Smooth muscle cell (in vitro differentiated cells): ENCODE measurements around the gene CCR6. TPM values are rescaled to one million over a fixed set of nuclear protein-coding genes. Genes with fewer than 3 reads are reported as not detected.

ENCODE experiments used
- DNase-seq: peaks from one replicate; lab custom pipeline; 2025; ENCODE audit not compliant: unreplicated experiment; lab: John Stamatoyannopoulos, UW
- H2AFZ ChIP-seq: fragments of 200-600 bp; sonication (generic); 2 replicates; pipeline ENCODE4 v1.6.0; 2016; ENCODE audit warnings: antibody characterized with exemption, low read depth, mild to moderate bottlenecking
- H3F3A ChIP-seq: fragments of 200-600 bp; sonication (generic); 2 replicates; pipeline ENCODE4 v1.6.0; 2017; ENCODE audit warnings: antibody characterized with exemption, low read depth
- H3K27ac ChIP-seq: fragments of 200-600 bp; sonication (generic); 2 replicates; pipeline ENCODE4 v1.5.1; 2016; ENCODE audit warnings: low read depth, mild to moderate bottlenecking
- H3K27me3 ChIP-seq: fragments of 200-600 bp; sonication (generic); 2 replicates; pipeline ENCODE4 v1.6.1; 2016; ENCODE audit warnings: low read depth, mild to moderate bottlenecking
- H3K36me3 ChIP-seq: fragments of 200-600 bp; sonication (generic); 2 replicates; pipeline ENCODE4 v1.5.1; 2016; ENCODE audit warnings: low read depth
- H3K4me1 ChIP-seq: fragments of 200-600 bp; sonication (generic); 2 replicates; pipeline ENCODE4 v1.5.1; 2016; ENCODE audit warnings: low read depth
- H3K4me2 ChIP-seq: fragments of 200-600 bp; sonication (generic); 2 replicates; pipeline ENCODE4 v1.6.0; 2016; ENCODE audit warnings: mild to moderate bottlenecking
- H3K4me3 ChIP-seq: fragments of 200-600 bp; sonication (generic); 2 replicates; pipeline ENCODE4 v1.5.1; 2016; ENCODE audit warnings: mild to moderate bottlenecking
- H3K79me2 ChIP-seq: fragments of 200-600 bp; sonication (generic); 2 replicates; pipeline ENCODE4 v1.6.0; 2016; ENCODE audit warnings: low read depth, mild to moderate bottlenecking
- H3K9ac ChIP-seq: fragments of 200-600 bp; sonication (generic); 2 replicates; pipeline ENCODE4 v1.6.0; 2016; ENCODE audit warnings: low read depth
- H3K9me3 ChIP-seq: fragments of 200-600 bp; sonication (generic); replicated peaks from 2 replicates; pipeline ENCODE4 v1.5.1; 2016; ENCODE audit warnings: low read depth
- H4K20me1 ChIP-seq: fragments of 200-600 bp; sonication (generic); 2 replicates; pipeline ENCODE4 v1.6.0; 2016; ENCODE audit warnings: low read depth
- WGBS: methylation state at CpG from one replicate; pipeline ENCODE4 v1.1.7; 2016; ENCODE audit warnings: low lambda C conversion rate; 5-methylcytosine and 5-hydroxymethylcytosine counted together
- polyA plus RNA-seq: library from polyadenylated mRNA; unstranded; fragments of >200 nt; fragmentation: Nextera tagmentation; extraction: Ambion mirVana; gene quantifications from 2 replicates; pipeline ENCODE4 v1.2.1, GENCODE V29; 2016
- total RNA-seq: library from RNA; depleted of rRNA; stranded (reverse); fragments of >200 nt; gene quantifications from 2 replicates; pipeline ENCODE4 v1.2.3, GENCODE V29; 2014
- TF ChIP-seq, protein P1 (sequence below): fragments of 200-600 bp; sonication (generic); IDR thresholded peaks from 2 replicates; pipeline ENCODE4 v1.5.1; 2017; ENCODE audit warnings: borderline replicate concordance, mild to moderate bottlenecking, antibody characterized with exemption; ENCODE audit not compliant: insufficient read depth, poor library complexity, severe bottlenecking

The CCR6 gene
- total and polyA plus RNA-seq, 2 experiments from 2014 or later = not detected

DNA sequence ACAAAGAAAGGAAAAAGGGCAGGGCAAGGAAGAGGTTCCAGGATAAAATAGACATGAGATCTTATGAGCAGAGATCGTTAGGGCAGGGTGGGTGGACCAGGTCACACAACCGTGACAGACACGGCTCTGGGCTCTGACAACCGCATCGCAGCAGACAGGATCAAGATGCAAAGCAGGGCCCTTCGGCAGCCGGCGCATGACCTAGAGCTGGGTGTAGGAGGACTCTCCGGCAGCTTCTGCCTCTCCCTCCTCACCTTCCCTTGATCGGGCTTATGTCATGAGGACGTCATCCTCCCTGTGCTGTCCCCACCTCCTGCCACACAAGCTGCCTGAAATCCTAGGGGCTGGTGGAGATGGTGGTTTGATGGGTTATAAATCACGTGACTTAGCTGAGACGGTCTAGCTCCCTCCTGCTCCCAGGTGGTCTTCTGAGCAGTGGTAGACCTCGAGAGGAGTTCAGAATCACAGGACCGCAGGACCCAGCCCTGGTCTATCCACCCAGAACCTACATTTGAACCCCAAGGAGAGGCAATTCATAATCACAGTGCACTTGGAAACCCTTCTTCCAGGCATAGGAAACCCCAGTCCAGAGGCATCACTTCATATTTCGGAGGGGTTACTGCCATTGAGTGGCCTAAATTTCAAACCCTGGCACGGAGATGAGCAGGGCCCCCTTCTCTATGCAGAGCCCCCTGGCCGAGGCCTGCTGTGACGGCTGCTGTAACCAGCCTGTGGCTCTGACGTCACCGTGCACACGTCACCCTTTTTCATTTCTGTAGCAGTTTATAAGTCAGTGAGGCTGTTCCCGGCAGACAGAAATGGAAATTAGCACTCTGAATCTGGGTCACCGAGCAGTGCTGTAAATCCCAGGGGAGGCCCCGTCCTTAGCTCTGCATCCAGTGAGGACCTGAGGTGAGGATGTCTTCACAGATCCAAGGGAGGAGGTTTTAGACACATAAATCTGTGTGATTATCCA lies 8.7 kb upstream of the CCR6 start:
- H3K9ac ChIP-seq = no peak overlapping the region
- no peak overlapping the region for H3K4me3 ChIP-seq
- no peaks in the 10 kb centered on the region for H3K79me2 ChIP-seq
- H3K4me1 ChIP-seq = peaks cover 6% of the 10 kb centered on the region
- TF ChIP-seq, protein P1, sequence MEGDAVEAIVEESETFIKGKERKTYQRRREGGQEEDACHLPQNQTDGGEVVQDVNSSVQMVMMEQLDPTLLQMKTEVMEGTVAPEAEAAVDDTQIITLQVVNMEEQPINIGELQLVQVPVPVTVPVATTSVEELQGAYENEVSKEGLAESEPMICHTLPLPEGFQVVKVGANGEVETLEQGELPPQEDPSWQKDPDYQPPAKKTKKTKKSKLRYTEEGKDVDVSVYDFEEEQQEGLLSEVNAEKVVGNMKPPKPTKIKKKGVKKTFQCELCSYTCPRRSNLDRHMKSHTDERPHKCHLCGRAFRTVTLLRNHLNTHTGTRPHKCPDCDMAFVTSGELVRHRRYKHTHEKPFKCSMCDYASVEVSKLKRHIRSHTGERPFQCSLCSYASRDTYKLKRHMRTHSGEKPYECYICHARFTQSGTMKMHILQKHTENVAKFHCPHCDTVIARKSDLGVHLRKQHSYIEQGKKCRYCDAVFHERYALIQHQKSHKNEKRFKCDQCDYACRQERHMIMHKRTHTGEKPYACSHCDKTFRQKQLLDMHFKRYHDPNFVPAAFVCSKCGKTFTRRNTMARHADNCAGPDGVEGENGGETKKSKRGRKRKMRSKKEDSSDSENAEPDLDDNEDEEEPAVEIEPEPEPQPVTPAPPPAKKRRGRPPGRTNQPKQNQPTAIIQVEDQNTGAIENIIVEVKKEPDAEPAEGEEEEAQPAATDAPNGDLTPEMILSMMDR = no peak
- H3K27ac ChIP-seq = no peak overlapping the region
- H3K4me2 ChIP-seq = no peak overlapping the region
- H4K20me1 ChIP-seq = no peaks in the 10 kb centered on the region
- H3K36me3 ChIP-seq = no peaks in the 10 kb centered on the region
- H3K9me3 ChIP-seq = no peaks in the 10 kb centered on the region
- H3F3A ChIP-seq = no peaks in the 10 kb centered on the region
- no peak overlapping the region for H2AFZ ChIP-seq
- no peak for DNase-seq
- WGBS = 84% methylated on average over 25 of the region's 25 CpGs
- H3K27me3 ChIP-seq = peaks cover 7% of the 10 kb centered on the region

DNA sequence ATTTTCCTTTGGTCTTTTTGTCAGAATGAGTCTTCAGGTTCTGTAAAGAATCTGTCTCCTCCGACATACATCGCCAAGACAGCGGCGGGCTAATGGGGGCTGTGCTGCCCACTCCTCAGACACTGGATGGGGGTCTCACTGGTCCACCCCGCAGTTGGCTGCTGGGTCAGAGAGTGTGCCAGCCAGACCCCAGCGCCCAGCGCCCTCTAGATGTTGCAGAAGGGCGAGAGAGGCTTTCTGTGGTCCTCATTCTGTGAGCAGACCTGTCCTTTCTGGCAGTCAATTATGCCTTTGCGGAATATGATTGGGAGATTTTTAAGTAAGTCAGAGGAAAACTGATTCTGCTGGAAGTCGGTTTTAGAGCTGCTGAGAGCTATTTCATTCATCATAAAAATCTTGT lies 7.8 kb upstream of the CCR6 start:
- no peak overlapping the region for H3K4me2 ChIP-seq
- TF ChIP-seq, protein P1 = no peak
- no peak overlapping the region for H3K27ac ChIP-seq
- no peak overlapping the region for H3K4me3 ChIP-seq
- no peak for DNase-seq
- no peak overlapping the region for H3K9ac ChIP-seq
- H3K9me3 ChIP-seq = no peaks in the 10 kb centered on the region
- H3K4me1 ChIP-seq = peaks cover 6% of the 10 kb centered on the region
- H3F3A ChIP-seq = no peaks in the 10 kb centered on the region
- peaks cover 7% of the 10 kb centered on the region for H3K27me3 ChIP-seq
- no peaks in the 10 kb centered on the region for H4K20me1 ChIP-seq
- H3K79me2 ChIP-seq = no peaks in the 10 kb centered on the region
- 84% methylated on average over 10 of the region's 10 CpGs for WGBS
- H3K36me3 ChIP-seq = no peaks in the 10 kb centered on the region
- no peak overlapping the region for H2AFZ ChIP-seq

DNA sequence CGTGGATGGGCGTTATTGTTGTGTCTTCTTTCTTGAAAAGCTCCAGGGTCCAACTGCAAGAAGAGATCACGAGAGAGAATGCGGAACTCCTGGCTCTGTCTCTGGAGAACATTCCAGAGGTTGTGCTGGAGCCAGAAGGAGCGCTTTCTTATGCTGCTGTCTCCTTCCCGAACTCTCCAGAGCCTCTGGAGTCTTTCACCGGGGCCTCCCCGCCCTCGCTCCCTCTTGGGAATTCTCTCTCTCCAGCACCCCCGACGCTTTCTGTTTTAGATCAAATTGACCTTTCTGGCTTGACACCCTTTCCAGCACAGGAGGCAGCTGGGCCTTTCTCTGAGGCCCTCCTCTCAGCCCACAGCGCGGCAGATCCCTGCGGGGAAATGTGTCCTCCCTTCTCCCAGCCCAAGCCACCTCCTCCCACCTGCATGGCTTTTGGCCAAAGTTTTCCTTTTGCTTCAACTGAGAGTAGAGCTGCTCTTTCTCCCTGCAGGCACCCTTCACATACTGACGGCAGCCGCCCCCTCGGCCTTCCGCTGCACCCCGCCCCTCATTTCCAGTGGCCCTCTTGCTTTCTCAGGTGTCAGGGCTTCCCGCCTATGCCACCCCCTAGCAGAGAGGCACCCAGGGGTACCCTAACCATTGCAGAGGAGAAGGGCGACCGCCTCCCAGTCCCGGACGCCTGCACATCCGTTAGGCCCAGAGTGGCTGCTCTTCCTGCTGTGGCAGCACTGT lies 6.6 kb upstream of the CCR6 start:
- Histone ChIP-seq H3K79me2 (no peaks in the 10 kb centered on the region), H2AFZ (no peak overlapping the region), H4K20me1 (no peaks in the 10 kb centered on the region), H3K4me2 (no peak overlapping the region), H3K9me3 (no peaks in the 10 kb centered on the region), H3K4me3 (no peak overlapping the region), H3K36me3 (no peaks in the 10 kb centered on the region), H3K4me1 (peaks cover 6% of the 10 kb centered on the region), H3F3A (no peaks in the 10 kb centered on the region), H3K9ac (no peak overlapping the region), H3K27me3 (peaks cover 7% of the 10 kb centered on the region), H3K27ac (no peak overlapping the region)
- no peak for DNase-seq
- TF ChIP-seq, protein P1 = no peak
- WGBS = 65% methylated on average over 25 of the region's 25 CpGs
